NCI-H2107 treated with DMSO at 0.1 percent for 48 hours (cell line): ENCODE results near the gene TSPAN9.
A peak's percentile ranks its signal among the peaks of the same experiment; 100 is the strongest.

Experiments
- DNase-seq: peaks from one replicate; lab custom pipeline; 2025; ENCODE audit not compliant: unreplicated experiment; lab: John Stamatoyannopoulos, UW

The TSPAN9 gene

DNA sequence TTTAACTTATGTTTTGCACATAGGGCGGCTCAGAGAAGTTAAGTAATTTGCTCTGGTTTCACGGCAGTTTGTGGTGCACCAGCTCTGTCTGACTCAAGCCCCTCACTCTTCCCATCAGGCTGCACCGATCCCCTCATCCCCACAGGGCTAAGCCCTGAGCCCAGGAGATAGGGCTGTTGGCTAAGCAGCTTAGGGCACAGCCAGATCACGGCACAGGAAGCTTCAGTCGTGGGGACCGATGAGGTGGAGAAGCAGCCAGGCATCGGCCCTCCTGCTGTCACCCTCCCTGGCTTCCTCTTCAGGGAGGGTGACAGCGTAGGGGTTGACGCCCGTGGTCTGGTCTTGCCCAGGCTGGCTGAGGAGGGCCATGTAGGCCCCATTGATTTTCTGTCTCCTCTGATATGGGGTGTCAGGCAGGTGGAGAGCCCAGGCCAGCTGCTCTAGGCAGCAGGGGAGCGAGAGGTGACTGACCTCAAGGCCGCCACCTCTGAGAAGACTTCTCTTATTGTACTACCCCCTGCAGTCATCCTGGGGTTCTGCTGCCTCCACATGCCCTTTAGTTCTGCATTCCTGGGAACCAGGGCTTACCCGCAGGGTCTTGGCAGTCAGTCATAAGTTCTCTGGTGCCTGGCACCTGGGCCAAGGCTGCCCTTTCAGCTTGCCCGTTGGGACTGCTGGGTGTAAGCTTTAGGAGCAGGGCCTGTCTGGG lies 166.4 kb downstream of the TSPAN9 start:
- no peak for DNase-seq

DNA sequence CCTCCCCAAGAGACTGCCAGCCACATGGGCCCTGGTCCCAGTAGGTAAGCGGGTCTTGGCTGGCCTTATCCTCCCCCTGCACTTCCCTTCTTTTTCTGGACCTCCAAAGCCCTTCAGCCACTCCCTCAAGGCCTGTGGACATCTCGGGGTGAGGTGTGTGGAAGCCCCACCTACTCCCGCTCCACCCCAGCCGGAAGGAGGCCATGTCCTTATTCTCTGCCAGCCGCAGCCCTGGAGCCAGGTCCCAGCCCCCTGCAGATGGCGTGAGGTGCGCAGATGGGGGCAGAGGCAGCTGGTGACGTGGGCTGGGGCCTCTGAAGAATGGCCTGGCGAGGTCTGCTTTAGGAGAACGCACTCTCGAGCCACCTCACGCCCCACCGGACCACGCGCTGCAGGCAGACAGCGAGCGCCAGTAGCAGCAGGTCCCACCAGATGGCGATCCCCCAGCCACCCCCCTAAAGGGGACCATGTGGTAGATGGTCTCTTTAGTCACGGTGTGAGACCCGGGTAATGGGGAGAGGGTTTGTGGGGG lies 167.1 kb downstream of the TSPAN9 start:
- no peak for DNase-seq

DNA sequence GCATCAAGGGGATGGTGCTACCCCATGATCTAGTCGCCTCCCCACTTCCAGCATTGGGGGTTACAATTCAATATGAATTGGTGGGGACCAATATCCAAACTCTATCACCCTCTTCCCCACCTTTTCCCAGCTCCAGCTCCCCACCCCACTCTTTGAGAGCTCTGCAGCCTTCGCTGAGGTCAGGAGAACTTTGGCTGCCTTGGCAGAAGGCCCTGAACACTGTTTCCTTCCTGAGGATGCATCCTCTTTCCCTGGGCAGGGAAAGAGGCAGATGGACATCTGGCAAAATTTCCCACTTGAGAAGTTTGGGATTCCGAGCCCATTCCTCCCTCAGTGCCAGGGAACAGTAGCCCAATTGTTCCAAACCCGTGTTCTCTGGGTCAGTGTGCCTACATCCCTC lies 169.1 kb downstream of the TSPAN9 start:
- no peak for DNase-seq

DNA sequence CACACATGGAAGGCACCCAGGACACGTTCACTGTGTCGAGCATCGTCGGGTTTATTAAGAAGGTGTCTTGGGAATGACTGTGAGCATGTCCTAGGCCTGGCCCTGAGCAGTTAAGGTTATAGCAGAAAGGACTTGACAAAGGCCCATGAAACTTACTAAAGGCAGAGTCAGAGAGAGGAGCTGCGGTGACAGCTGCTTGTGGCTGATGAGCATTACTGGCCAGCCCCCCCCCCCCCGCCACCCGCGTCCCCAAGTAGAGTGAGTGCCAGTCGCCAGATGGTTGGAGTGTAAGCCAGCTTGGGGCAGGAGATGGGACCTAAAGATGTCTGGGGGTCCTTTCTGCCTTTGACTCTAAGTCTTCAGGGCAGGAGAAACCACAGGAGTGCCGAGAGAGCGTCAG lies 169.9 kb downstream of the TSPAN9 start:
- DNase-seq = no peak

DNA sequence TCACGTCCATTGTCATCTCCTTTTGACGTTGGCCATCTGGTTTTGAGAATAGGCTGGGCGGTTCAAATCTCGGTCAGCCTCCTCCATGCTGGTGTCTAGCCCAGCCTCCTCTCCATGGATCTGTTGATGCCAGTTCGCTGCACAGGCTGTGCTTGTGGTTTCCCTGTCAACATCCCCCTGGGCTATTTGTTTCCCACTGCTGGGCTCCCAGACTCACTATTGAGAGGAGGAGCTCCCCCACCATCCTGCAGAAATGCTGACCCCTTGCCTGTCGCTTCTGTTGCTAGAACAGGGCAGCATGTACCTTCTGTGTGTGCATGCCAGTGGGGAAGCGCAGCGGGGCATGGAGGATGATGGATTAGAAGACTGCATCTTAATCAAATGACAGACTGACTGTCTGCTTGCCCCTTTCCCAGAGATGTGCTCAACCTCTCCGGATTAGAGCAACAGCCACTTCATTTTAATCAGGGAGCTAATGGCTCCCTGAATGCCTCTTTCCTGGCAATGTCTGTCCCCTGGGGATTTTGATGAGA lies 170.5 kb downstream of the TSPAN9 start:
- no peak for DNase-seq

DNA sequence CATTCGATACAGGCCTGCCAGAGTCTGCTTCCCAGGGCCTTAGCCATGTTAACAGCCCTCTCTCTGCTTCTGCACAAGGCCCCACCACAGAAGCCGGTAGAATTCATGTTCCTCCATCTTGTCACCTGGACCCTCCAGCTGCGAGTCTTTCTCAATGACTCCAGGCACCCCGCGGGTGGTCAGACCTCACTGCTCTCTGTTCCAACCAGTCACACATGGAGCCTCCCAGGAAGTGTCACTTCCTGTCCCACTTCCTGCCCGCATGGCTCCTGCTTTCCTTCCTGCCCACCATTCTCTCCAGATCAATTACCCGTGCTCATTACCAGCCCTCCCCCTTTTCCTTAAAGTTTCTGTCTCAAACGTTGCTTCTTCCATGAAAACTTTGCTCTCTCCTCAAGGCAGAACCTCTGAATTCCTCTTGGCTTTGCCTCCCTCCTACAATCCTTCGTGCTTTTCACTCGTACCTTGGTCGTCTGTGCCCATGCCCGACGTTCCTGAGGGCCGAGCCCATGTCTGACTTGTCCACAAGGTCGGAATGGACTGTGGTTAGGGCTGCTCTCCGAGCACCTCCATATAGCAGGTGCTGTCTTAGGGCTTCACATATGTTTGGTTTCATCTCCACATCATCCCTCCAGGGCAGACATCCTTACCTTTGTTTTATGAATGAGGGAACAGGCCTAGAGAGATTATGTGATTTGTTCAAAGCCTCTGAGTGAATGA lies 172.1 kb downstream of the TSPAN9 start:
- no peak for DNase-seq

DNA sequence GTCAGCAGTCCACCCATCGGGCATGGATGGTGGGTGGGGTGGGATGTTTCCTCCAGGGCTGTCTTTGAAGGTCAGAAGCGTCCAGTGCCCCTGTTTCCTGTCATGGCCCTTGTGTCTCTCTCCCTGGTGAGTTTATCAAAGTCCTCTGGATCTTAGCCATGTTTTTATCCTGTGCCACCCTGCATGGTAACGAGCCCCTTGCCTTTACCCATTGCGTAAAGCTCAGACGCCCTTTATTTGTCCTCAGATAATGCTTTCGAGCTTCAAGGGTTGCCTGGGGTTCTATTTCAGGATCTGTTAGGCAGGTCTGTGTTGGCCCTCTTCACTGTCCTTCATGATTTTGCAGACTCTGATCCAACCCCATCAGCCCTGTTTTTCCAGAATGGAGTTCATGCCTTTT lies 172.9 kb downstream of the TSPAN9 start:
- no peak for DNase-seq

DNA sequence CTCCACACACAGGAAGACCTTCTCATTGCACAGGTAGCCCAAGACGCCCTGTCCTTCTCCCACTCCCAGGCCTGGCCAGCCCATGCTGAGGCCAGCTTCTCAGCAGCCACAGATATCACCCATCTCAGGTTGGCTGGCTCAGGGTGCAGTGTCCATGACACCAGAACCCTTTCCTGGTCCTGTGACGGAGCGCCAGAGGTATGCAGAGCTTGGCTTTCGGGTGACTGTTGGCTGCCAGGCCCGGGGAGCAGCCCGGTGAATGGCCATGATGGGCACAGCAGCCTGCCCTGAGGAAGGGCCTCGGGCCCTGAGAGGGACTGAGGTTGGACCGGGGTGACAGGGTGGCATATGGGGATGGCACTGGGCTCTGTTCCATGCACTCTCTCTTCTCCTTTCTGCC lies 173.4 kb downstream of the TSPAN9 start:
- no peak for DNase-seq

DNA sequence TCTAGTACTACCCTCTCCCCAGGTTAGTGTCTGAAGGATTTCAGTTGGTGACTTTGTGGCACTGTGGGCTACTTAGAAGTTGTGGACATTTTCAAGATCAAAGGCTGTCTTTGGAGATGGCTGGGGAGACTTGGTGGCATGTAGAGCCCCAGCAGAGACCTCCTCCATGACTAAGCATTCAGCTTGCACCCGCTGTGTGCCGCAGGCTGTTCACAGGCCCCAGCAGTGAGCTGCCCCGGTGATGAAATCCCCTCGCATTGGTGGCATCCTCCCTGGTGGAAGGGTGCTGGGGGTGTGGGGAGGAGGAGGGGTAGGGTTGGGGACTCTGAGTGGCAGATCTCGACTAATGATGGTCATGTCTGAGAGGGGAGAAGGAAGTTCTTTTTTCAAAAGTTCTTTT lies 173.9 kb downstream of the TSPAN9 start:
- no peak for DNase-seq

DNA sequence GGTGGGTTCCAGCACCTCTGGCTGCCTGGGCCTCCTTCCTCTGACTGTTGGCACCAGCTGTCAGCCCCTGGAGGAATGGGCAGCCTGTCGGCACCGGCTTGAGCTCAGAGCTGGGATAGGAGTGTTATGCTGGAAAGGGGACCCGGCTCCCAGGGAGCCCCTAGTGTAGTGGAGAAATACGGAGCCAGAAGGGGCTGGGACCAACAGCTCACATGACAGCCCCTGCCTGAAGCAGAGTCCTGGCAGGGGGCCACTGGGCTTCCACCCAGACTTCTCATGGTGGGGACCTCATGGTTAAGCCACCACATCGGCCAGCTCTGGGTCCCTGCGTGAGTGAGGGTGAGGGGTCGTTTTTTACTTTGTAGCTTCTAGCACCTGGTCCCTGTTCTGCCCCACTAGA lies 174.5 kb downstream of the TSPAN9 start:
- no peak for DNase-seq

DNA sequence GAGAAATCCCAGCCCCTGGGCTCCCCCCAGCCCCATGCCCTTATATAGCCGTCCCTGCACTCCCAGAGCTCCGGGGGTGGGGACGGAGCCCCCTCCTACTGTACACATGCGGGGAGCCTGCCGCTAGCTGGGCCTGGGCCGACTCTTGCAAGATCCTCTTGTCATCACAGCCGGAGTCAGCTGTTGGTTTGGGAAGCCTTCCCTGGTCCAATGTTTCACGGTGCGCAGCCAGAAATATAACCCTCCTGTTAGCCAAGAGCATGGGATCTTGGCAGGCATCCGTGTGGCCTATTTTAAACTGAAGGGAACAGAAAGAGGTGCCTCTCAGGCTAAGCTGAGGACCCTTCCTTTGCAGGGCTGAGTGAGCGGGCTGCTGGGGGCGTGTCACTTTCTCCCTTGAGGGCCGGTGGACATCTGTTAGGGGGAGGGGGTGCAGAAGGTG lies 175.3 kb downstream of the TSPAN9 start:
- no peak for DNase-seq

DNA sequence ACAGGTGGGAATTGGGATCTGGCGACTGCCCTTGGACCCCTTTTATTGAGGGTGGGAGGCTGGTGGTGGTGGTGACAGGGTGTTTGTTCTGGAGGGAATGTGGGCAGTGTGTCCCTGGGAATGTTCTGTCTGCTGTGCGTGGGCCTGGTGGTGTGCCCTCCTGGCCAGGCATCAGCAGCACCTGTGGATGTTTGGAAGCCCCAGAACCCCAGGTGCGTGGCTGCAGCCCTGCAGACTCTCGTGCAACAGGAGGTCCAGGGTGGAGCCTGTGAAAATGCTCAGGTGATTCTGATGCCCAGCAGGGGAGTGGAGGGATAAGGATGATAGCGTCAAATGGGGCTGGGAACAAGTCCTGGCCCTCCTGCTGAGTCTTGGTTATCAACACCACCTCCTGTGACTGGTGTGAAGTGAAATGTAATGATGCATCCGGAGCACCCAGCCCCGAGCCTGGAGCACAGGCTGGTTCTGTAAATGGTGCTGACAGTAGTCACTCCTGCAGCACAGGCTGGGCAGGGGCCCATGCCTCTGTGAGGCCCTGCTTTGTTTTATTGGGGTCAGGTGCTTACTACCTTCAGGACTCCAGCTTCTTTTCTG lies 176.6 kb downstream of the TSPAN9 start:
- DNase-seq = peak; percentile 67

DNA sequence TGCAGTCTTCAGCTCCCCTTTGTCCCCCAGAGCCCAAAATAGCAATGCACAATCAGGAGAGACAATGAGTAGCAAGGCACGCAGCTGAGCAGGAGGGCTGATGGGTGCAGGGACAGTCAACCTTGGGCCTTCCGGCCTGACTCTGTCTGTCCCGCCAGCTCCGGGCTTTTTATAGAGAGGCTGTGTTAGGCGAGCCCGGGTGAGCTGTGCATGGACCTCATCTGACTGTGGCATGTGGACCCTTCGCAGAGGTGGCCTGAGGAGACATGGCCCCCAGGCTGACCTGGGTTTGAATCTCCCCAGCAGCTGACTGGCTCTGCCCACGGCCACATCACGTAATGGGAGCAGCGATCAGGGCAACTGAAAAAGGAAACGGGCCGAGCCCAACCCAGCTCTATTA lies 177.9 kb downstream of the TSPAN9 start:
- no peak for DNase-seq

DNA sequence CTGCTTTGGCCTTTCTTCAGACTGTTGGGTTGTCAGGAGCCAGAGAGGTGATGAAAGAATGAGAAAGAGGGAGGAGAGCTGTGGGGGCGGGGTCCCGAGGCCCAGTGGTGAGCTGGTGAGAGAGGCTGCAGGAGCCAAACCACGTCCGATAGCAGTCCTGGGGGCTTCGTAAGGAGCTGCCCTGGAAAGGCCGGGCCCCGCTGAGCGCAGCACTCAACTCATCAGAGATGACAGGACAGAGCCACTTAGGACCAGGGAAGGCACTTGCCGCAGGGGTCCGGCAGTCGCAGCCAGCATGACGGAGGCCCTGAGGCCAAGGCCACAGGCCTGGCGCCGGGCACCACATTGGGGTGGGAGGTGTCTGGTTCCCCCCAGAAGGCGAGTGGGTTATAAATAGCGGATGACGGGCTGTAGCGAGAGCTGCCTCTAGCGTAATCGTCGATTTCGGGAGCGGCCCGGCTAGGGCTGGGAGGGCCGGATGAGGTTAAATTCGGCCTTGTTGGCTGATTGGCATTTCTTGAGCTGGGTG lies 179.0 kb downstream of the TSPAN9 start:
- no peak for DNase-seq

DNA sequence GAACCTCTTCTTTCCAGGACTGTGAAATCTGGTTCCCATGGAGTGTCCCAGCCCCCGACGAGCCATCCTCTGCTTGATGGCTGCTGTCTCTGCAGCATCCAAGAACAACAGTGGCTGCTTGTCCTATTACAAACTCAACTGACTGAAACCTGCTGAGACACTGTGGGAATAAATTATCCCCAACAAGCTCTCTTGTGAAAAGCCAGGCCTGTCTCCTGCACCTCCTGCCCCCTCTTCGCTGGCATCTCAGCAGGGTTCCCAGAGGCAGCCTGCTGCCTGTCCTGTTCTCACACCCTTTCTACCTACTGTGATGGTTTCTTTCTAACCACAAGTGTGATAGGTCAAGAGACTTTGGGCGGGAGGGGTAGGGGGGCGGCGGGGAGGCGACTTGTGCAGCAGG lies 180.2 kb downstream of the TSPAN9 start:
- peak; percentile 37 for DNase-seq

DNA sequence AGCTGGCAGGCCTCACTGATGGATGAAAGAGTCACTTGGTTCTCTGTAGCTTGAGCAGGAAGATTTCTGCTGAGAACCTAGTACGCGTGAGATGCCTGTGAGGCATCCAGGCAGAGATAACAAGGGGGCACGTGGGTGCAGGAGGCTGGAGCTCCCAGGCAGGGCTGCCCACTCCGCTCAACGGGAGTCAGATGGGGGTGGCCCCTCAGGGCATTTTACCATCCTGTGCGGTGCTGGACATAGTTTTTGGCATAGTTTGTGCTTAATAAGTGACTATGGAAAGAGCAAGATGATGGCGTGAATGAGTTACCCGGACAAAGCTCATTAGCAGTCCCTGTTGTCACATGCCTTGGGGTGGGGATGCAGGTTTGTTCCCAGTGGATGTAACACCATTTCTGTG lies 182.8 kb downstream of the TSPAN9 start:
- no peak for DNase-seq

DNA sequence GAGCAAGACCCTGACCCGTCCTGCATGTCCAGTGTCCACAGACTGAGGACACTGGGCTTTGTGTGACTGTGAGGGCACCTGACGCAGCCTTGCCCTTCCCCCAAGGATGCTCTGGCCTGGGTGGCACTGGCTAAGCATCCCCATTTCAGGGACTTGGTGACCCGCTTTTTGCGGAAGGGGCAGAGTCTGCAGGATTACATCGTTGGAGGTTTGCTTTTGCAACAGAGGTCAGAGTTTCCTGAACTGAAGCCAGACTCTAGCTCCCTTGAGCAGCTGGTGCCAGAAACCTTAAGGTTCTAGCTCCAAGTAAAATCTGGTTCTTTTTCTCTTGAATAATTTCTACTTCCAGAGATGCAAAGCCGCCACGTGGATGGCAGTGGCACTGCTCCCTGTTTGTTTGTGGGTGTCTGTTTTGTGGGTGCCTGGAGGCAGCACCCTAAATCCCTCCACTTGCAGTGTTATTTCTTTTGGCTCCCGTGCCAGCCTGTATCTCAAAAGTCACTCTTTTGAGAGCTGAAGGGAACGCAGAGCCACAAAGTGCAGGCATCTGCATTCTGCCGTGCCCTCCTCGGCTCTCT lies 184.7 kb downstream of the TSPAN9 start:
- DNase-seq = no peak

DNA sequence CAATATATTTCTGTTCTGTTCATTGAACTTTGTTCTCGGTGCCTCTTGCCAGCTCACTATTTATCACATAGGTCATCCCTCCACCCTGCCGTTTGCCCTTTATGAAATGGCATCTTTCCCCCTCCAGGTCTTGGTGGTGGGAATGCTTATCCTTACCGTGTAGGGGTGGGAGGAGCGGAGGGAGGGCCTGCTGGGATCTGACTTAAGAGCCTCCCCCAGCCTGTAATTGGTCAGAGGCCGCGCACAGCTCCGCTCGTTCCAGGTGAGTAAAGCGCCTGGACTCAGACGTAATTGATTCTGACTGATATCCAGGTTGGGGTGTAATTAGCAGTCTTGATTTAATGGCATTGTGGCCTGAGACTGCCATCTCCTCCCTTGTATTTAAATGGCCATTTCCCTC lies 185.3 kb downstream of the TSPAN9 start:
- DNase-seq = no peak

DNA sequence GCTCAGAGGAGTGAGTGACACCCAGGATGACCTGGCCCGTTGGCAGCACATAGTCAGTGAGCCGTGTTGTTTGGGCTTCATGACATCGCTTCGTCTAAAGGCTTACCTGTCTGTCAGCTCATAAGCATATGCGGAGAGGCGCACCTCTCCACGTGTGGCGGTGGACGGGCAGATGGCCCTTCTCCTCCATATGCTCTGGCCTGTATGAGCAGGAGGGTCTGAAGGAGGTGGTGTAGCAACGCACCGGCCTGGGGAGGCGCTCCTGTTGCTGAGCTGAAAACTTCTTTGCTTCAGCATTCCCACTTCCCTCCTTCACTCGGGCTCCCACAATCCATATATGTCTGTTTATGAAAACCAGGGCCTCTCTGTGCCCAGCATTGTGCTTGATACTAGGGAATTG lies 186.1 kb downstream of the TSPAN9 start:
- no peak for DNase-seq

DNA sequence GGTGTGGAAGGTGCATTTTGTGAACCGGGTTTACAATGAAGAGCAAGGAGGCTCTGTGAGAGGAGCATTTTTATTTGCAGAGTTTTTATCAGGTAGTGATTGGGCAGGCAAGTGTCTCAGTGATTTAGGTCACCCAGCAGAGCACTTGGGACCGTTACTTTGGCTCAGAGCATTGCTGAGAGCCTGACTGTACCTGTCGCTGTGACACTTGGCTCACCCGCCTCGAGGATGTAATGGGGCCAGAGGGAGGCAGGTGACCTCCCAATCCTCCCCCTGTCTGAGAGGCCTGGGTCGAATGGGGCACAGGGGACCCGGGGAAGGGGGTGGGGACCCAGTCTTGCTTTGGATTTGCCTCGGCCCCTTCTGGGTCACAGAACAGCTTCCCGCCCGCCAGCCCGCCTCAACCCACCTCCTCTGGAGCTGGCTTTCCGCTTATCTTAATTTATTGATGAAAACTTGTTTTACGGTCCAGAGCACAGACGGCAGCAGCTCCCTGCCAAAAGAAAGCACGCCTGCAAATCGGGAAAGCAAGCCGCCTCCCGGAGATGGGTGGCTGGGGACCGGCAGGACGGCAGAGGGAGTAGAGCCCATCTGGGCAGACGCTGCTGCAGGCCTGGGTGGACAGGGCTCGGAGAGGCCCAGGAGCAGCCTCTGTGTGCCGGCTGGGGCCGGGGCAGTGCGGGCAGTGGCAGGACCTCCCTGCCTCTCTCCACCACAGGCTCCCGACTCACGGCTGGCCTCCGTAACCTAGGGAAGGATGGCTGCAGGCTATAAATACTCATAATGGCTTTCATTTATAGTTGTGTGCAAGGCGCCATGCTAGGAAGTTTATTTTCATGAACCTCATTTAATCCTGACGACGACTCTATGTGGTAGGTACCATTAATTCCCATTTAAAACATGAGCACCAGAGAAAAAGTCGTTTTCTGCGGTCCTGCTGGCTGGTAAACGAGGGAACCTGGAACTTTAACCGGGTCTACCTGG lies 187.1 kb downstream of the TSPAN9 start:
- DNase-seq = no peak
